ENCODE data around the gene PCSK4.

Gene PCSK4

GRCh38 chr19:1474765-1475351 is 15.3 kb downstream of the PCSK4 start:
- H3K36me3 ChIP-seq (replicated peaks) = no peaks in the 10 kb centered on the region
- no peak for TF ChIP-seq CTCF (IDR thresholded peaks at IDR 0.05; ENCODE audit: low read depth, low read length, missing control alignments)
- H3K27ac ChIP-seq = no peak overlapping the region
- no peak overlapping the region for H3K4me3 ChIP-seq (ENCODE audit: low read depth, low read length)
- no peak for DNase-seq
- in situ Hi-C loops (cut with HindIII; ENCODE audit: low pct_ligation_motif_present, low sequenced_read_pairs) = loop anchor here (5.0 kb wide), 1 partner anchor 193 kb away; no protein-coding TSS in a partner anchor
- H3K27me3 ChIP-seq (replicated peaks) = peaks cover 23% of the 10 kb centered on the region

DNA sequence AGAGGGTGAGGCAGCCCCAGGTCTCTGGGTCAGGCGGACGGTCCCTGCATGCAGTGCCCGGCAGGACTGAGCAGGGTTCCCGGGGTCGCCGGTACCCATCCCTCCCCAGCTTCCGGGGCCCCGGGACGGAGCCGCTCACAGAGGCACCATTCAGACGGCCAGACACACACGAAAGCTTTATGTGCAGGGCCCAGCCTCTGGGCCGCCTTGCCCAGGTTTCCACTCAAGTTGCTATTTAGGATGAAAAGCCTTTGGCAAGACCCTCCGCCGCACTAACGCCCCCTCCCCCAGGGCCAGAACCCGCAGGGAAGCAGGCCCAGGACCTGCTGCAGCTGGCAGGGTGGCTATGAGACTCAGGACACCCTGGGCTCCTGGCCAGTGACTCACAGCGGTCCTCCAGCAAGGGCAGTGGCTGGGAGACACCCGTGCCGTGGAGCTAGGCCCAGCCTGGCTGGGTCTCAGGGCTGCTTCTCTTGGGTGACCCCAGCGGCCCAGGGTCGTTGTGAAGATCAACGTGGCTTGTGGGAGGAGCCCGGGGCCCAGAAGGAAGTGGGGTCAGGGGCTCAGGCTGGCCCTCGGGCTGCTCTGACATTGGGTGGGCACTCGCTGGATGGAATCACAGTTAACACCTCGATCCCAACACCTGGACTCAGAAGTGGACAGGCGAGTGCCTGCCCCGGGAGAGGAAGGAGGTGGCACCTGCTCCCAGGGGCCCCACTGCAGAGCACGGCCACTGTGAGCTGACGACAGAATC is 16.0 kb downstream of the PCSK4 start:
- no peak for TF ChIP-seq CTCF (IDR thresholded peaks at IDR 0.05; ENCODE audit: low read depth, low read length, missing control alignments)
- no peak for DNase-seq
- Histone ChIP-seq H3K27me3 (replicated peaks) (peaks cover 27% of the 10 kb centered on the region), H3K4me3 (ENCODE audit: low read depth, low read length) (no peak overlapping the region), H3K36me3 (replicated peaks) (no peaks in the 10 kb centered on the region), H3K27ac (no peak overlapping the region)
- in situ Hi-C loops (cut with HindIII; ENCODE audit: low pct_ligation_motif_present, low sequenced_read_pairs) = loop anchor here (5.0 kb wide), 1 partner anchor 192 kb away; no protein-coding TSS in a partner anchor

- no peak for TF ChIP-seq CTCF (IDR thresholded peaks at IDR 0.05; ENCODE audit: low read depth, low read length, missing control alignments)
Measured at GRCh38 chr19:1473085-1473851, 16.9 kb downstream of the PCSK4 start.

GRCh38 chr19:1472231-1473084 is 17.7 kb downstream of the PCSK4 start:
- Histone ChIP-seq H3K36me3 (replicated peaks) (no peaks in the 10 kb centered on the region), H3K27ac (no peak overlapping the region), H3K4me3 (ENCODE audit: low read depth, low read length) (no peak overlapping the region), H3K27me3 (replicated peaks) (peaks cover 42% of the 10 kb centered on the region)
- DNase-seq = no peak
- no peak for TF ChIP-seq CTCF (IDR thresholded peaks at IDR 0.05; ENCODE audit: low read depth, low read length, missing control alignments)
- in situ Hi-C loops (cut with HindIII; ENCODE audit: low pct_ligation_motif_present, low sequenced_read_pairs) = loop anchor here (5.0 kb wide), 1 partner anchor 190 kb away; no protein-coding TSS in a partner anchor

More at GRCh38 chr19:1473085-1473851, 16.9 kb downstream of the PCSK4 start:
- Histone ChIP-seq H3K36me3 (replicated peaks) (no peaks in the 10 kb centered on the region), H3K4me3 (ENCODE audit: low read depth, low read length) (no peak overlapping the region), H3K27me3 (replicated peaks) (peaks cover 34% of the 10 kb centered on the region), H3K27ac (no peak overlapping the region)
- no peak for DNase-seq
- in situ Hi-C loops (cut with HindIII; ENCODE audit: low pct_ligation_motif_present, low sequenced_read_pairs) = loop anchor here (5.0 kb wide), 1 partner anchor 191 kb away; no protein-coding TSS in a partner anchor

DNA sequence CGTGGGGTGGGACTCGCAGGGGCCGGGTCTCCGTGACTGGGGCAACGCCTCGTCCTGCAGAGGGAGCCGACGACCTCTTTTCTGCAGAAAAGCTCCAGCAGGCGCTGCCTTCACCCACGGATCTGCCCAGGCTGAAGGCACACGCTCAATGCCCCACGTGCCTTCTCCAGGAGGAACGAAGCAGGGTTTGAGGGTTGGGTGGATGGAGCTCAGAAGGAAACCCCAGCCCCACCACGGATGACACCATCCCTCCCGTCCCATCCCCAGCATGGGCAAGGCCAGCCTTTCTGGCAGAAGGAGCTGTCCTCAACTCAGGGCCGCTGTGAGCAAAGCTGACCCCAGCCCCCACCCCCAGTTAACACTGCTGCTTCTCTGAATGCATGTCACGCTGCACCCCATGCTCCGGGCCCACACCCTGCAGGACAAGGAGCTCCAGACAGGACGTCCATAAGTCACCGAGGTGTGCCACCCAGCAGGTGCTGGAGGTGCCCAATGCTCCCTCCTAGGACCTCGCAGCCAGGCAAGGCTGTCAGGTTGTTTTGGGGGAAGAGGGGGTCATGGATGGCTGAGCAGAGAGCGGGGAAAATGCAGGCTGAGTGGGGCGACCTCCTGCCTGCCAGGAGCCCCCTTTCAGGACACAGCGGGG is 18.5 kb downstream of the PCSK4 start:
- no peak for DNase-seq
- H3K36me3 ChIP-seq (replicated peaks) = no peaks in the 10 kb centered on the region
- H3K27ac ChIP-seq = no peak overlapping the region
- peaks cover 50% of the 10 kb centered on the region for H3K27me3 ChIP-seq (replicated peaks)
- peak; percentile 35 for TF ChIP-seq CTCF (IDR thresholded peaks at IDR 0.05; ENCODE audit: low read depth, low read length, missing control alignments)
- no peak overlapping the region for H3K4me3 ChIP-seq (ENCODE audit: low read depth, low read length)
- in situ Hi-C loops (cut with HindIII; ENCODE audit: low pct_ligation_motif_present, low sequenced_read_pairs) = loop anchor here (5.0 kb wide), 1 partner anchor 189 kb away; no protein-coding TSS in a partner anchor

Data from brain microvascular endothelial cell (primary cell).